Activated naive CD8-positive, alpha-beta T cell treated with anti-CD3 and anti-CD28 coated beads for 36 hours (primary cell): ENCODE data around the gene HP. TPM values are rescaled to one million over a fixed set of nuclear protein-coding genes. Genes with fewer than 3 reads are reported as not detected.

Experiments used
- total RNA-seq, 2 experiments: library from RNA; stranded (reverse); gene quantifications; one replicate each; pipeline ENCODE4 v1.2.3, GENCODE V29; 2021

Gene HP
- total RNA-seq, 2 experiments from 2014 or later = not detected

Other genes with a start within 250 kb of the HP start
- 10 to 100 TPM; 59.1 to 62.2 TPM for gene AP1G1, start 245.7 kb upstream of the HP start, total RNA-seq
- gene ATXN1L, start 208.5 kb upstream of the HP start, total RNA-seq = 10 to 100 TPM; 13.4 to 15.3 TPM
- gene ZNF821, start 170.3 kb upstream of the HP start, total RNA-seq = 1 to 10 TPM; 4.0 to 6.1 TPM
- gene IST1, start 159.0 kb upstream of the HP start, total RNA-seq = 100 to 1,000 TPM; 158 to 163 TPM
- gene PKD1L3, start 54.1 kb upstream of the HP start, total RNA-seq = under 1 TPM; 0.12 to 0.19 TPM
- 10 to 100 TPM; 25.4 to 25.8 TPM for gene DHODH, start 45.8 kb upstream of the HP start, total RNA-seq
- gene HPR, start 8.7 kb downstream of the HP start, total RNA-seq = not detected
- 10 to 100 TPM; 26.7 to 31.1 TPM for gene TXNL4B, start 39.1 kb downstream of the HP start, total RNA-seq
- gene DHX38, start 39.3 kb downstream of the HP start, total RNA-seq = 10 to 100 TPM; 80.5 to 85.1 TPM
- 1 to 10 TPM; 1.1 to 1.5 TPM for gene PMFBP1, start 117.7 kb downstream of the HP start, total RNA-seq